Tibial nerve (tissue), 3 donors: ENCODE results near the gene TANC1.

Experiments used
- CTCF ChIP-seq, 5 experiments: fragments of 200-600 bp in 3 of 5; fragments of 450-650 bp in 2 of 5; sonication (generic) in 3 of 5; IDR thresholded peaks; one replicate each; pipeline ENCODE4 v1.5.1; 2016 to 2019; ENCODE audit warnings: antibody characterized with exemption in 5 of 5, mild to moderate bottlenecking in 3 of 5, moderate library complexity in 2 of 5
- POLR2A ChIP-seq, 2 donors: fragments of 450-650 bp; IDR thresholded peaks; one replicate each; pipeline ENCODE4 v1.6.1; 2017; ENCODE audit warnings: antibody characterized with exemption in 2 of 2, mild to moderate bottlenecking in 2 of 2, moderate library complexity in 2 of 2

GRCh38 chr2:159009940-159010339 is 41.5 kb downstream of the TANC1 start:
- TF ChIP-seq POLR2A (IDR thresholded peaks at IDR 0.05) (no peak), CTCF (IDR thresholded peaks at IDR 0.05) (no peak)
